NCI-H2171 (cell line): ENCODE results near the gene ZNF561.

Experiments
- DNase-seq: peaks from one replicate; lab custom pipeline; 2025; lab: John Stamatoyannopoulos, UW

The ZNF561 gene

GRCh38 chr19:9580728-9581127, 40.3 kb downstream of the ZNF561 start:
- no peak for DNase-seq

GRCh38 chr19:9570255-9570654, 50.8 kb downstream of the ZNF561 start:
- no peak for DNase-seq

DNA sequence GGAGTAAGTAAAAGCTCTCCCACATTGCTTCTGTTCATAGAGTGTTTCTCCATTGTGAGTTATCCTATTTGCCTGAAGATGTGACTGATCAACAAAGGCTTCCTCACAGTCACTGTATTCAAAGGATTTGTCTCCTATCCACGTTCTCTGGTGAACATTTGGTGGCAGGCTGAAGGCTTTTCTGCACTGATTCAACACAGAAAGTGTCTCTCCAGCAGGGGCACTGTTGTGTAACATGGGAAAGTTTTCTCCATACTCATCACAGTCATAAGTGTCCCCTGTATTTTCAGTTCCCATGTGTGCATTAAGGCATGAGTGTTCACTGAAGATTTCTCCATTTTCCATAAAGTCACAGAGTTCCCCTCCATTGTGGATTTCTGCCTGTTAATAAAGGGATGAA, 54.3 kb downstream of the ZNF561 start:
- DNase-seq: no peak

DNA sequence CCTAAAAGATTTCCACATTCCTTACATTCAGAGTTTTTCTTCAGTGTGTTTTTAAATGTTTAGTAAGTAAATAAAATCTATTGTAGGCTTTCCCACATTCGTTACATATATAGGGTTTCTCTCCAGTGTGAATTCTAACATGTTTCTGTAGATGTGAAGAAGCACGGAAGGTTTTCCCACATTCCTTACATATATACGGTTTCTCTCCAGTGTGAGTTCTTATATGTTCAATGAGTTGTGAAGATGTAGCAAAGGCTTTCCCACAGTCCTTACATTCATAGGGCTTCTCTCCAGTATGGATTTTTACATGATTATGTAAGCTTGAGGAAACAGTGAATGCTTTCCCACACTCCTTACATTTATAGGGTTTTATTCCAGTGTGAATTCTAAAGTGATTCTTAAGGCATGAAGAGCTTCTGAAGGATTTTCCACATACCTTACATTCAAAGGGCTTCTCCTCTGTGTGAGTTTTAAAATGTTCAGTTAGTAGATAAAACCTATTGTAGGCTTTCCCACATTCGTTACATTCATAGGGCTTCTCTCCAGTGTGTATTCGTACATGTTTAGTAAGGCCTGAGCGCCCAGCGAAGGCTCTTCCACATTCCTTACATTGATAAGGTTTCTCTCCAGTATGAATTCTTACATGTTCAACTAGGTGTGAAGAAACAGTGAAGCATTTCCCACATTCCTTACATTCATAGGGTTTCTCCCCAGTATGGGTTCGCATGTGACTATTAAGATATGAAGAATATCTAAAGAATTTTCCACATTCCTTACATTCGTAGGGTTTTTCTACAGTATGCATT, 54.9 kb downstream of the ZNF561 start:
- no peak for DNase-seq
